ENCODE measurements around the gene CCNF. TPM values are rescaled to one million over a fixed set of nuclear protein-coding genes. Genes with fewer than 3 reads are reported as not detected.

The CCNF gene
- total RNA-seq, 1 experiment from 2014 or later, result 35.8 TPM

DNA sequence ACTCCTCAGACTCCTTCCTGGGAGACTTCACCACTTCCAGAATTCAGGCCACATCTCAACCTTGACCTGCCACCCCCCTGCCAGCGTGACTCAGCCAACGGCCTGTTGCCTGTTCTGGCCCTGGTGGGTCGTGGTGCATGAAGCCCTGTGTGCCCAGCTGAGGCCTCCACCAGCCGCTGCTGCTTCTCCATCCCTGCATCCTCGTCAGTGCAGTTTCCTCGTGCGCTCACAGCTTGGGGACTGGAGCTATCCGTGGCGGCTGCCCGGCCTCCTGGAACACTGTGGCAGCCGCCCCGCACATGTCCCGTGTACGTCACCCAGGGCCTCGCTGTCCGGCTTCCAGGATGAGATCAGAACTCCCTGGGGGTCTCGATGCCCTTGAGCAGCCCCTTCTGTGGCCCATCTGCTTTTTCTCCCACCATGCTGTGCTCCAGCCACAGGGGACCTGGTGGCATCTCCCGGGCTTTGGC lies 22.6 kb downstream of the CCNF start:
- in situ Hi-C loops (cut with HindIII; ENCODE audit: low pct_unique_long_range_greater_than_20kb, low sequenced_read_pairs) (no loop called here), intact Hi-C loops (cut with micrococcal nuclease; ENCODE audit: unreplicated experiment) (no loop called here)
- no peak overlapping the region for H3K27ac ChIP-seq (ENCODE audit: low read length)
- no peak overlapping the region for H3K4me3 ChIP-seq (ENCODE audit: low read depth in 2 of 2, low read length in 2 of 2)
- no peaks in the 10 kb centered on the region for H3K9me3 ChIP-seq (ENCODE audit: control insufficient read depth, insufficient read depth, low read depth, low read length)
- BruUV-seq (replicated peaks), result no TSS peak
- no peaks in the 10 kb centered on the region for H3K4me1 ChIP-seq (ENCODE audit: control insufficient read depth, insufficient read depth, low read length)
- ATAC-seq (no peak; the same call in 1 of the 2 replicates), DNase-seq (ENCODE audit: low read depth, low spot score) (no peak)
- H3K36me3 ChIP-seq (ENCODE audit: control insufficient read depth, insufficient read depth, low read length), result peaks cover 6% of the 10 kb centered on the region
- TF ChIP-seq, protein P1, sequence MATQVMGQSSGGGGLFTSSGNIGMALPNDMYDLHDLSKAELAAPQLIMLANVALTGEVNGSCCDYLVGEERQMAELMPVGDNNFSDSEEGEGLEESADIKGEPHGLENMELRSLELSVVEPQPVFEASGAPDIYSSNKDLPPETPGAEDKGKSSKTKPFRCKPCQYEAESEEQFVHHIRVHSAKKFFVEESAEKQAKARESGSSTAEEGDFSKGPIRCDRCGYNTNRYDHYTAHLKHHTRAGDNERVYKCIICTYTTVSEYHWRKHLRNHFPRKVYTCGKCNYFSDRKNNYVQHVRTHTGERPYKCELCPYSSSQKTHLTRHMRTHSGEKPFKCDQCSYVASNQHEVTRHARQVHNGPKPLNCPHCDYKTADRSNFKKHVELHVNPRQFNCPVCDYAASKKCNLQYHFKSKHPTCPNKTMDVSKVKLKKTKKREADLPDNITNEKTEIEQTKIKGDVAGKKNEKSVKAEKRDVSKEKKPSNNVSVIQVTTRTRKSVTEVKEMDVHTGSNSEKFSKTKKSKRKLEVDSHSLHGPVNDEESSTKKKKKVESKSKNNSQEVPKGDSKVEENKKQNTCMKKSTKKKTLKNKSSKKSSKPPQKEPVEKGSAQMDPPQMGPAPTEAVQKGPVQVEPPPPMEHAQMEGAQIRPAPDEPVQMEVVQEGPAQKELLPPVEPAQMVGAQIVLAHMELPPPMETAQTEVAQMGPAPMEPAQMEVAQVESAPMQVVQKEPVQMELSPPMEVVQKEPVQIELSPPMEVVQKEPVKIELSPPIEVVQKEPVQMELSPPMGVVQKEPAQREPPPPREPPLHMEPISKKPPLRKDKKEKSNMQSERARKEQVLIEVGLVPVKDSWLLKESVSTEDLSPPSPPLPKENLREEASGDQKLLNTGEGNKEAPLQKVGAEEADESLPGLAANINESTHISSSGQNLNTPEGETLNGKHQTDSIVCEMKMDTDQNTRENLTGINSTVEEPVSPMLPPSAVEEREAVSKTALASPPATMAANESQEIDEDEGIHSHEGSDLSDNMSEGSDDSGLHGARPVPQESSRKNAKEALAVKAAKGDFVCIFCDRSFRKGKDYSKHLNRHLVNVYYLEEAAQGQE (IDR thresholded peaks at IDR 0.05; ENCODE audit: insufficient read depth in 1 of 2, low read depth in 2 of 2, low read length in 1 of 2), result no peak
- TF ChIP-seq TCF7L2 (IDR thresholded peaks at IDR 0.05; ENCODE audit: low read depth, low read length), result no peak
- no peak for TF ChIP-seq SIN3A (IDR thresholded peaks at IDR 0.05; ENCODE audit: borderline replicate concordance, insufficient read depth, low read depth, low read length)
- no peak for TF ChIP-seq POLR2AphosphoS5 (IDR thresholded peaks at IDR 0.05; ENCODE audit: low read depth, low read length)
- TF ChIP-seq, protein P2, sequence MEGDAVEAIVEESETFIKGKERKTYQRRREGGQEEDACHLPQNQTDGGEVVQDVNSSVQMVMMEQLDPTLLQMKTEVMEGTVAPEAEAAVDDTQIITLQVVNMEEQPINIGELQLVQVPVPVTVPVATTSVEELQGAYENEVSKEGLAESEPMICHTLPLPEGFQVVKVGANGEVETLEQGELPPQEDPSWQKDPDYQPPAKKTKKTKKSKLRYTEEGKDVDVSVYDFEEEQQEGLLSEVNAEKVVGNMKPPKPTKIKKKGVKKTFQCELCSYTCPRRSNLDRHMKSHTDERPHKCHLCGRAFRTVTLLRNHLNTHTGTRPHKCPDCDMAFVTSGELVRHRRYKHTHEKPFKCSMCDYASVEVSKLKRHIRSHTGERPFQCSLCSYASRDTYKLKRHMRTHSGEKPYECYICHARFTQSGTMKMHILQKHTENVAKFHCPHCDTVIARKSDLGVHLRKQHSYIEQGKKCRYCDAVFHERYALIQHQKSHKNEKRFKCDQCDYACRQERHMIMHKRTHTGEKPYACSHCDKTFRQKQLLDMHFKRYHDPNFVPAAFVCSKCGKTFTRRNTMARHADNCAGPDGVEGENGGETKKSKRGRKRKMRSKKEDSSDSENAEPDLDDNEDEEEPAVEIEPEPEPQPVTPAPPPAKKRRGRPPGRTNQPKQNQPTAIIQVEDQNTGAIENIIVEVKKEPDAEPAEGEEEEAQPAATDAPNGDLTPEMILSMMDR (IDR thresholded peaks at IDR 0.05), result no peak
- ChIA-PET POLR2A (no interaction called here), CTCF (interaction anchor here (0.7 kb wide), 1 partner anchor 23 kb away, joined by 13 read pairs; no protein-coding TSS in a partner anchor)
- no peaks in the 10 kb centered on the region for H3K27me3 ChIP-seq (ENCODE audit: control insufficient read depth, insufficient read depth, low read length)

DNA sequence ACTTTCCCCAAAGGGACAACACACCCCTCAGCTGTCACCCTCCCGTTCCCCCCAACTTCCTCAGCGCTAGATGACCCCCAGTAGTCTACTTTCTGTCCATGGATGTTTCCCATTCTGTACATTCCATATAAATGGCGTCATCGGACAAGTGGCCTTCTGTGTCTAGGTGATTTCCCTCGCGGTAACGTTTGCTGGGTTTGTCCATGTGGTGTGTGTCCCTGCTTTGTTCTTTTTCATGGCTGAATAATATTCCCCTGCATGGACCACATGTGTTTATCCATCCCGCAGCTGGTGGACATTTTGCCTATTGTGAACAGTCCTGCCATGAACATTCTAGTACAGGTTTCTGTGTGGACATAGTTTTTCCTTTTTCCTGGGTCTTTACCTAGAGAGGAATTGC lies 23.4 kb downstream of the CCNF start:
- TF ChIP-seq SIN3A (IDR thresholded peaks at IDR 0.05; ENCODE audit: borderline replicate concordance, insufficient read depth, low read depth, low read length), result no peak
- TF ChIP-seq POLR2AphosphoS5 (IDR thresholded peaks at IDR 0.05; ENCODE audit: low read depth, low read length), result no peak
- no peak for TF ChIP-seq TCF7L2 (IDR thresholded peaks at IDR 0.05; ENCODE audit: low read depth, low read length)
- TF ChIP-seq, protein P2 (IDR thresholded peaks at IDR 0.05), result no peak
- TF ChIP-seq, protein P1 (IDR thresholded peaks at IDR 0.05; ENCODE audit: insufficient read depth in 1 of 2, low read depth in 2 of 2, low read length in 1 of 2), result no peak
- H3K9me3 ChIP-seq (ENCODE audit: control insufficient read depth, insufficient read depth, low read depth, low read length), result no peaks in the 10 kb centered on the region
- ATAC-seq, result no peak
- H3K27me3 ChIP-seq (ENCODE audit: control insufficient read depth, insufficient read depth, low read length), result no peaks in the 10 kb centered on the region
- intact Hi-C loops (cut with micrococcal nuclease; ENCODE audit: unreplicated experiment), result no loop called here
- in situ Hi-C loops (cut with HindIII; ENCODE audit: low pct_unique_long_range_greater_than_20kb, low sequenced_read_pairs), result no loop called here
- ChIA-PET POLR2A (no interaction called here), CTCF (no interaction called here)
- H3K27ac ChIP-seq (ENCODE audit: low read length), result no peak overlapping the region
- H3K4me3 ChIP-seq (ENCODE audit: low read depth in 2 of 2, low read length in 2 of 2), result no peak overlapping the region
- no TSS peak for BruUV-seq (replicated peaks)
- DNase-seq (ENCODE audit: low read depth, low spot score), result no peak
- no peaks in the 10 kb centered on the region for H3K4me1 ChIP-seq (ENCODE audit: control insufficient read depth, insufficient read depth, low read length)
- H3K36me3 ChIP-seq (ENCODE audit: control insufficient read depth, insufficient read depth, low read length), result peaks cover 6% of the 10 kb centered on the region

Data from Panc1 (cell line).